Measurements from ENCODE around the gene GALNT16. TPM values are rescaled to one million over a fixed set of nuclear protein-coding genes. Genes with fewer than 3 reads are reported as not detected.

GALNT16 gene
- total RNA-seq, 1 donor from 2014 or later = 36.7 TPM

- TF ChIP-seq CTCF (IDR thresholded peaks at IDR 0.05) = peak; percentile 25
- H3K27me3 Mint-ChIP-seq (ENCODE audit: low read depth) = peaks cover 2% of the 10 kb centered on the region
- H3K9me3 Mint-ChIP-seq (ENCODE audit: low read depth) = no peaks in the 10 kb centered on the region
- H3K27ac Mint-ChIP-seq (ENCODE audit: unreplicated experiment) = no peak overlapping the region
- no peak overlapping the region for H3K4me3 Mint-ChIP-seq (ENCODE audit: unreplicated experiment)
- H3K4me1 Mint-ChIP-seq (ENCODE audit: low read depth) = peaks cover 29% of the 10 kb centered on the region
- peak; percentile 53 for DNase-seq (ENCODE audit: low spot score)
- no peaks in the 10 kb centered on the region for H3K36me3 Mint-ChIP-seq (ENCODE audit: low read depth)
Observed at GRCh38 chr14:69299286-69300035, 39.5 kb downstream of the GALNT16 start.

- H3K9me3 Mint-ChIP-seq (ENCODE audit: low read depth) = no peaks in the 10 kb centered on the region
- no peak overlapping the region for H3K4me3 Mint-ChIP-seq (ENCODE audit: unreplicated experiment)
- peaks cover 2% of the 10 kb centered on the region for H3K27me3 Mint-ChIP-seq (ENCODE audit: low read depth)
- H3K36me3 Mint-ChIP-seq (ENCODE audit: low read depth) = no peaks in the 10 kb centered on the region
- no peak for TF ChIP-seq CTCF (IDR thresholded peaks at IDR 0.05)
- peaks cover 42% of the 10 kb centered on the region for H3K4me1 Mint-ChIP-seq (ENCODE audit: low read depth)
- peak overlapping the region; percentile 57 for H3K27ac Mint-ChIP-seq (ENCODE audit: unreplicated experiment)
- no peak for DNase-seq (ENCODE audit: low spot score)
Observed at GRCh38 chr14:69300601-69301221, 40.8 kb downstream of the GALNT16 start.

- no peak for TF ChIP-seq CTCF (IDR thresholded peaks at IDR 0.05)
Observed at GRCh38 chr14:69303086-69303485, 43.1 kb downstream of the GALNT16 start.

GRCh38 chr14:69312608-69313007 lies 52.6 kb downstream of the GALNT16 start:
- peaks cover 32% of the 10 kb centered on the region for H3K4me1 Mint-ChIP-seq (ENCODE audit: low read depth)
- no peak for DNase-seq (ENCODE audit: low spot score)
- no peak overlapping the region for H3K4me3 Mint-ChIP-seq (ENCODE audit: unreplicated experiment)
- peaks cover 9% of the 10 kb centered on the region for H3K9me3 Mint-ChIP-seq (ENCODE audit: low read depth)
- H3K27me3 Mint-ChIP-seq (ENCODE audit: low read depth) = peaks cover 2% of the 10 kb centered on the region
- H3K36me3 Mint-ChIP-seq (ENCODE audit: low read depth) = no peaks in the 10 kb centered on the region
- no peak overlapping the region for H3K27ac Mint-ChIP-seq (ENCODE audit: unreplicated experiment)
- no peak for TF ChIP-seq CTCF (IDR thresholded peaks at IDR 0.05)

More at GRCh38 chr14:69303086-69303485, 43.1 kb downstream of the GALNT16 start:
- Mint-ChIP-seq H3K27ac (ENCODE audit: unreplicated experiment) (peak overlapping the region; percentile 32), H3K36me3 (ENCODE audit: low read depth) (no peaks in the 10 kb centered on the region), H3K4me1 (ENCODE audit: low read depth) (peaks cover 52% of the 10 kb centered on the region), H3K4me3 (ENCODE audit: unreplicated experiment) (no peak overlapping the region), H3K27me3 (ENCODE audit: low read depth) (peaks cover 4% of the 10 kb centered on the region), H3K9me3 (ENCODE audit: low read depth) (no peaks in the 10 kb centered on the region)
- no peak for DNase-seq (ENCODE audit: low spot score)

- no peak overlapping the region for H3K4me3 Mint-ChIP-seq (ENCODE audit: unreplicated experiment)
- no peak overlapping the region for H3K27ac Mint-ChIP-seq (ENCODE audit: unreplicated experiment)
- peaks cover 9% of the 10 kb centered on the region for H3K9me3 Mint-ChIP-seq (ENCODE audit: low read depth)
- peak; percentile 74 for DNase-seq (ENCODE audit: low spot score)
- peaks cover 35% of the 10 kb centered on the region for H3K4me1 Mint-ChIP-seq (ENCODE audit: low read depth)
- no peaks in the 10 kb centered on the region for H3K27me3 Mint-ChIP-seq (ENCODE audit: low read depth)
- H3K36me3 Mint-ChIP-seq (ENCODE audit: low read depth) = no peaks in the 10 kb centered on the region
- no peak for TF ChIP-seq CTCF (IDR thresholded peaks at IDR 0.05)
Observed at GRCh38 chr14:69313176-69313575, 53.2 kb downstream of the GALNT16 start.

Measured in chondrocyte (in vitro differentiated cells).